SK-N-SH treated with all-trans-retinoic acid at 6 μM for 48 hours (cell line): Measurements from ENCODE around the gene ATRN.

Experiments used
- ATAC-seq: fragments of 200-7000 bp; cut with Tn5 transposase; 3 replicates; pipeline ENCODE4 v1.9.1; 2020; ENCODE audit warnings: mild to moderate bottlenecking, moderate library complexity
- BACH2 ChIP-seq: fragments of 250-450 bp; sonication (Bioruptor Pico); IDR thresholded peaks from 2 replicates; pipeline ENCODE4 v1.9.0; 2021; ENCODE audit warnings: mild to moderate bottlenecking, borderline replicate concordance
- CREB5 ChIP-seq: fragments of 250-450 bp; sonication (Bioruptor Pico); IDR thresholded peaks from 2 replicates; pipeline ENCODE4 v1.5.1; 2020; ENCODE audit warnings: low read depth, mild to moderate bottlenecking, moderate library complexity
- CSDC2 ChIP-seq: fragments of 250-450 bp; sonication (Bioruptor Pico); IDR thresholded peaks from 2 replicates; pipeline ENCODE4 v1.5.0; 2020; ENCODE audit warnings: mild to moderate bottlenecking, moderate library complexity
- ESRRG ChIP-seq: fragments of 250-450 bp; sonication (Bioruptor Pico); IDR thresholded peaks from 2 replicates; pipeline ENCODE4 v1.6.1; 2021; ENCODE audit warnings: mild to moderate bottlenecking
- GLIS3 ChIP-seq: fragments of 250-450 bp; sonication (Bioruptor Pico); IDR thresholded peaks from 2 replicates; pipeline ENCODE4 v1.5.0; 2020; ENCODE audit warnings: mild to moderate bottlenecking, moderate library complexity
- ISL1 ChIP-seq: fragments of 250-450 bp; sonication (Bioruptor Pico); IDR thresholded peaks from 2 replicates; pipeline ENCODE4 v2.1.2; 2022; ENCODE audit warnings: mild to moderate bottlenecking, moderate library complexity
- OSR1 ChIP-seq: fragments of 250-450 bp; sonication (Bioruptor Pico); IDR thresholded peaks from 2 replicates; pipeline ENCODE4 v1.8.0; 2022; ENCODE audit warnings: moderate library complexity, mild to moderate bottlenecking, inconsistent platforms
- PPARA ChIP-seq: fragments of 250-450 bp; sonication (Bioruptor Pico); IDR thresholded peaks from 2 replicates; pipeline ENCODE4 v1.5.0; 2020; ENCODE audit warnings: mild to moderate bottlenecking, borderline replicate concordance
- SNAI2 ChIP-seq: fragments of 250-450 bp; sonication (Bioruptor Pico); IDR thresholded peaks from 2 replicates; pipeline ENCODE4 v1.5.0; 2020; ENCODE audit warnings: mild to moderate bottlenecking, moderate library complexity
- TCF4 ChIP-seq: fragments of 250-450 bp; sonication (Bioruptor Pico); IDR thresholded peaks from 2 replicates; pipeline ENCODE4 v1.8.0; 2021; ENCODE audit warnings: mild to moderate bottlenecking, moderate library complexity, borderline replicate concordance
- TOX ChIP-seq: fragments of 250-450 bp; sonication (Bioruptor Pico); IDR thresholded peaks from 2 replicates; pipeline ENCODE4 v1.8.0; 2021; ENCODE audit warnings: mild to moderate bottlenecking, moderate library complexity, borderline replicate concordance
- TSHZ2 ChIP-seq: fragments of 250-450 bp; sonication (Bioruptor Pico); IDR thresholded peaks from 2 replicates; pipeline ENCODE4 v1.5.0; 2020; ENCODE audit warnings: mild to moderate bottlenecking, moderate library complexity
- ZC3H10 ChIP-seq: fragments of 250-450 bp; sonication (Bioruptor Pico); IDR thresholded peaks from 2 replicates; pipeline ENCODE4 v1.5.1; 2021; ENCODE audit warnings: mild to moderate bottlenecking, moderate library complexity
- ZFP3 ChIP-seq: fragments of 250-450 bp; sonication (Bioruptor Pico); IDR thresholded peaks from 2 replicates; pipeline ENCODE4 v1.5.0; 2020; ENCODE audit warnings: mild to moderate bottlenecking, moderate library complexity
- ZFP30 ChIP-seq: fragments of 450-650 bp; formaldehyde crosslinking; IDR thresholded peaks from 2 replicates; pipeline ENCODE4 v1.5.0; 2022; ENCODE audit warnings: mild to moderate bottlenecking, moderate library complexity
- ZNF565 ChIP-seq: fragments of 450-650 bp; formaldehyde crosslinking; conservative IDR thresholded peaks from 2 replicates; pipeline ENCODE4 v1.5.0; 2020; ENCODE audit warnings: low read depth, mild to moderate bottlenecking, moderate library complexity
- ZNF70 ChIP-seq: fragments of 450-650 bp; formaldehyde crosslinking; IDR thresholded peaks from 2 replicates; pipeline ENCODE4 v1.5.0; 2020; ENCODE audit warnings: mild to moderate bottlenecking, moderate library complexity
- ZNF8 ChIP-seq: fragments of 450-650 bp; formaldehyde crosslinking; IDR thresholded peaks from 2 replicates; pipeline ENCODE4 v1.5.0; 2020; ENCODE audit warnings: mild to moderate bottlenecking, moderate library complexity
- TF ChIP-seq, protein P1 (sequence below): fragments of 250-450 bp; sonication (Bioruptor Pico); IDR thresholded peaks from 2 replicates; pipeline ENCODE4 v1.8.0; 2021; ENCODE audit warnings: low read depth, mild to moderate bottlenecking, moderate library complexity, borderline replicate concordance
- TF ChIP-seq, protein P2 (sequence below): fragments of 250-450 bp; sonication (Bioruptor Pico); IDR thresholded peaks from 2 replicates; pipeline ENCODE4 v1.5.1; 2021; ENCODE audit warnings: mild to moderate bottlenecking, moderate library complexity
- TF ChIP-seq, protein P3 (sequence below): fragments of 250-450 bp; sonication (Bioruptor Pico); IDR thresholded peaks from 2 replicates; pipeline ENCODE4 v1.8.0; 2020; ENCODE audit warnings: mild to moderate bottlenecking, moderate library complexity, borderline replicate concordance

ATRN gene

GRCh38 chr20:3694864-3695263 lies 224.0 kb downstream of the ATRN start:
- TF ChIP-seq ZC3H10 (CRISPR knock-in tag) = no peak
- TF ChIP-seq ZNF565 (CRISPR knock-in tag) = no peak
- no peak for TF ChIP-seq BACH2 (CRISPR knock-in tag)
- TF ChIP-seq ZFP30 (CRISPR knock-in tag) = no peak
- TF ChIP-seq, protein P1, sequence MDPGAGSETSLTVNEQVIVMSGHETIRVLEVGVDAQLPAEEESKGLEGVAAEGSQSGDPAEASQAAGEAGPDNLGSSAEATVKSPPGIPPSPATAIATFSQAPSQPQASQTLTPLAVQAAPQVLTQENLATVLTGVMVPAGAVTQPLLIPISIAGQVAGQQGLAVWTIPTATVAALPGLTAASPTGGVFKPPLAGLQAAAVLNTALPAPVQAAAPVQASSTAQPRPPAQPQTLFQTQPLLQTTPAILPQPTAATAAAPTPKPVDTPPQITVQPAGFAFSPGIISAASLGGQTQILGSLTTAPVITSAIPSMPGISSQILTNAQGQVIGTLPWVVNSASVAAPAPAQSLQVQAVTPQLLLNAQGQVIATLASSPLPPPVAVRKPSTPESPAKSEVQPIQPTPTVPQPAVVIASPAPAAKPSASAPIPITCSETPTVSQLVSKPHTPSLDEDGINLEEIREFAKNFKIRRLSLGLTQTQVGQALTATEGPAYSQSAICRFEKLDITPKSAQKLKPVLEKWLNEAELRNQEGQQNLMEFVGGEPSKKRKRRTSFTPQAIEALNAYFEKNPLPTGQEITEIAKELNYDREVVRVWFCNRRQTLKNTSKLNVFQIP (CRISPR knock-in tag) = no peak
- no peak for TF ChIP-seq SNAI2 (CRISPR knock-in tag)
- no peak for TF ChIP-seq TCF4 (CRISPR knock-in tag)
- TF ChIP-seq TSHZ2 (CRISPR knock-in tag) = no peak
- no peak for TF ChIP-seq ZNF70
- TF ChIP-seq PPARA (CRISPR knock-in tag) = no peak
- TF ChIP-seq CREB5 (CRISPR knock-in tag) = no peak
- TF ChIP-seq, protein P2, sequence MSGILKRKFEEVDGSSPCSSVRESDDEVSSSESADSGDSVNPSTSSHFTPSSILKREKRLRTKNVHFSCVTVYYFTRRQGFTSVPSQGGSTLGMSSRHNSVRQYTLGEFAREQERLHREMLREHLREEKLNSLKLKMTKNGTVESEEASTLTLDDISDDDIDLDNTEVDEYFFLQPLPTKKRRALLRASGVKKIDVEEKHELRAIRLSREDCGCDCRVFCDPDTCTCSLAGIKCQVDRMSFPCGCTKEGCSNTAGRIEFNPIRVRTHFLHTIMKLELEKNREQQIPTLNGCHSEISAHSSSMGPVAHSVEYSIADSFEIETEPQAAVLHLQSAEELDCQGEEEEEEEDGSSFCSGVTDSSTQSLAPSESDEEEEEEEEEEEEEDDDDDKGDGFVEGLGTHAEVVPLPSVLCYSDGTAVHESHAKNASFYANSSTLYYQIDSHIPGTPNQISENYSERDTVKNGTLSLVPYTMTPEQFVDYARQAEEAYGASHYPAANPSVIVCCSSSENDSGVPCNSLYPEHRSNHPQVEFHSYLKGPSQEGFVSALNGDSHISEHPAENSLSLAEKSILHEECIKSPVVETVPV (CRISPR knock-in tag) = no peak
- no peak for TF ChIP-seq ISL1 (CRISPR knock-in tag)
- TF ChIP-seq CSDC2 (CRISPR knock-in tag) = no peak
- no peak for TF ChIP-seq ZNF8

GRCh38 chr20:3696200-3696599 lies 225.4 kb downstream of the ATRN start:
- no peak for TF ChIP-seq CSDC2 (CRISPR knock-in tag)
- no peak for TF ChIP-seq ZNF70
- no peak for TF ChIP-seq TOX (CRISPR knock-in tag)
- TF ChIP-seq ESRRG = no peak
- TF ChIP-seq ZNF8 = no peak
- TF ChIP-seq ZFP30 (CRISPR knock-in tag) = no peak
- no peak for TF ChIP-seq SNAI2 (CRISPR knock-in tag)
- no peak for TF ChIP-seq TCF4 (CRISPR knock-in tag)
- TF ChIP-seq ZFP3 (CRISPR knock-in tag) = no peak
- TF ChIP-seq GLIS3 (CRISPR knock-in tag) = no peak
- TF ChIP-seq OSR1 (CRISPR knock-in tag) = no peak
- TF ChIP-seq, protein P1 (CRISPR knock-in tag) = no peak
- TF ChIP-seq CREB5 (CRISPR knock-in tag) = no peak
- TF ChIP-seq, protein P2 (CRISPR knock-in tag) = no peak
- no peak for TF ChIP-seq ZC3H10 (CRISPR knock-in tag)
- TF ChIP-seq BACH2 (CRISPR knock-in tag) = no peak
- no peak for TF ChIP-seq ZNF565 (CRISPR knock-in tag)
- TF ChIP-seq, protein P3, sequence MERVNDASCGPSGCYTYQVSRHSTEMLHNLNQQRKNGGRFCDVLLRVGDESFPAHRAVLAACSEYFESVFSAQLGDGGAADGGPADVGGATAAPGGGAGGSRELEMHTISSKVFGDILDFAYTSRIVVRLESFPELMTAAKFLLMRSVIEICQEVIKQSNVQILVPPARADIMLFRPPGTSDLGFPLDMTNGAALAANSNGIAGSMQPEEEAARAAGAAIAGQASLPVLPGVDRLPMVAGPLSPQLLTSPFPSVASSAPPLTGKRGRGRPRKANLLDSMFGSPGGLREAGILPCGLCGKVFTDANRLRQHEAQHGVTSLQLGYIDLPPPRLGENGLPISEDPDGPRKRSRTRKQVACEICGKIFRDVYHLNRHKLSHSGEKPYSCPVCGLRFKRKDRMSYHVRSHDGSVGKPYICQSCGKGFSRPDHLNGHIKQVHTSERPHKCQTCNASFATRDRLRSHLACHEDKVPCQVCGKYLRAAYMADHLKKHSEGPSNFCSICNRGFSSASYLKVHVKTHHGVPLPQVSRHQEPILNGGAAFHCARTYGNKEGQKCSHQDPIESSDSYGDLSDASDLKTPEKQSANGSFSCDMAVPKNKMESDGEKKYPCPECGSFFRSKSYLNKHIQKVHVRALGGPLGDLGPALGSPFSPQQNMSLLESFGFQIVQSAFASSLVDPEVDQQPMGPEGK = no peak
- ATAC-seq = no peak

More at GRCh38 chr20:3694864-3695263, 224.0 kb downstream of the ATRN start:
- no peak for ATAC-seq
